Measurements from ENCODE around the gene IL1RAPL1. TPM values are rescaled to one million over a fixed set of nuclear protein-coding genes. Genes with fewer than 3 reads are reported as not detected.

The IL1RAPL1 gene
- total and polyA plus RNA-seq, 9 of the 15 experiments (the other 6 are each of a cell fraction or from before 2014, with no cell fraction given), result 0.04 to 0.07 (median 0.04) TPM; not detected in 6

GRCh38 chrX:29661290-29661689 is 1074.0 kb downstream of the IL1RAPL1 start (continued):
- no peak for TF ChIP-seq MNT (conservative IDR thresholded peaks at IDR 0.05)
- no peak for TF ChIP-seq ZBTB1 (CRISPR knock-in tag; IDR thresholded peaks at IDR 0.05; ENCODE audit: borderline replicate concordance, low read depth)
- TF ChIP-seq ZNF699 (CRISPR knock-in tag; IDR thresholded peaks at IDR 0.05; ENCODE audit: insufficient replicate concordance), result no peak
- no peak for TF ChIP-seq NR2C2 (CRISPR knock-in tag; IDR thresholded peaks at IDR 0.05)
- TF ChIP-seq NR2C2 (tag; IDR thresholded peaks at IDR 0.05), result no peak
- TF ChIP-seq TCFL5 (CRISPR knock-in tag; conservative IDR thresholded peaks at IDR 0.05), result no peak
- TF ChIP-seq NELFE (IDR thresholded peaks at IDR 0.05; ENCODE audit: insufficient read depth, insufficient read length), result no peak
- TF ChIP-seq CSDE1 (IDR thresholded peaks at IDR 0.05), result no peak
- no peak for TF ChIP-seq ZNF695 (CRISPR knock-in tag; IDR thresholded peaks at IDR 0.05)

GRCh38 chrX:29662101-29662500 is 1074.9 kb downstream of the IL1RAPL1 start:
- ChIA-PET CTCF (ENCODE audit: low intra/inter-chr PET ratio) (no interaction called here), POLR2A (no interaction called here)
- H3K27me3 ChIP-seq (ENCODE audit: control insufficient read depth in 2 of 2, insufficient read depth in 2 of 2, low read length in 2 of 2), result no peaks in the 10 kb centered on the region
- H3K36me3 ChIP-seq (ENCODE audit: control insufficient read depth, insufficient read depth, low read length), result no peaks in the 10 kb centered on the region
- no peak overlapping the region for H3K27ac ChIP-seq (ENCODE audit: extremely low read depth, low read depth, low read length)
- DNase-seq (ENCODE audit: extremely low read depth in 1 of 4, low spot score in 3 of 4) (no peak), ATAC-seq (no peak), FAIRE-seq (no peak)
- no peaks in the 10 kb centered on the region for H3K79me2 ChIP-seq (ENCODE audit: control insufficient read depth, insufficient read depth, low read length)
- H4K20me1 ChIP-seq (replicated peaks; ENCODE audit: control insufficient read depth, insufficient read depth, low read length), result no peaks in the 10 kb centered on the region
- no peaks in the 10 kb centered on the region for H3K4me1 ChIP-seq (replicated peaks in 1 of 2; ENCODE audit: control insufficient read depth in 2 of 2, insufficient read depth in 2 of 2, low read length in 2 of 2)
- no peak overlapping the region for H3K4me3 ChIP-seq
- H3K9me3 ChIP-seq (replicated peaks; ENCODE audit: control insufficient read depth, insufficient read depth, low read depth, low read length), result no peaks in the 10 kb centered on the region
- intact Hi-C loops (cut with micrococcal nuclease), result no loop called here
- H3K9me1 ChIP-seq (ENCODE audit: control insufficient read depth, insufficient read depth, low read length), result no peaks in the 10 kb centered on the region
- in situ Hi-C loops (cut with MboI), result no loop called here
- no TSS peak for BruUV-seq (replicated peaks)
- H3K9ac ChIP-seq (ENCODE audit: insufficient read depth in 1 of 2, low read depth in 2 of 2, low read length in 2 of 2), result no peak overlapping the region
- H3K4me2 ChIP-seq (ENCODE audit: insufficient read depth, low read length), result no peak overlapping the region
- no peak overlapping the region for H2AFZ ChIP-seq (ENCODE audit: low read depth, low read length)
- TF ChIP-seq ZKSCAN3 (CRISPR knock-in tag; IDR thresholded peaks at IDR 0.05) (no peak), ZBTB49 (CRISPR knock-in tag; IDR thresholded peaks at IDR 0.05; ENCODE audit: borderline replicate concordance) (no peak), ESRRB (CRISPR knock-in tag; IDR thresholded peaks at IDR 0.05; ENCODE audit: borderline replicate concordance) (no peak), NR3C1 (CRISPR knock-in tag; IDR thresholded peaks at IDR 0.05) (no peak), ZNF57 (CRISPR knock-in tag; IDR thresholded peaks at IDR 0.05) (no peak), HDAC2 (IDR thresholded peaks at IDR 0.05) (no peak), ETS1 (conservative IDR thresholded peaks at IDR 0.05; ENCODE audit: control insufficient read depth, low read depth, low read length) (no peak), POLR2H (tag; IDR thresholded peaks at IDR 0.05; ENCODE audit: low read depth) (no peak), TFAP4 (CRISPR knock-in tag; IDR thresholded peaks at IDR 0.05; ENCODE audit: borderline replicate concordance) (no peak)

All from K562 (cell line).